HG03097 (cell line): ENCODE results near the gene ACTMAP.
"Not testable (repeated sequence)": the region's sequence is repeated elsewhere in the genome, so short reads cannot be mapped to it uniquely, and the experiment has no call there.

Experiments
- ATAC-seq: cut with Tn5 transposase; IDR thresholded peaks from one replicate; pipeline ENCODE4 v1.9.1; 2021; ENCODE audit not compliant: unreplicated experiment, low FRiP score

The ACTMAP gene

DNA sequence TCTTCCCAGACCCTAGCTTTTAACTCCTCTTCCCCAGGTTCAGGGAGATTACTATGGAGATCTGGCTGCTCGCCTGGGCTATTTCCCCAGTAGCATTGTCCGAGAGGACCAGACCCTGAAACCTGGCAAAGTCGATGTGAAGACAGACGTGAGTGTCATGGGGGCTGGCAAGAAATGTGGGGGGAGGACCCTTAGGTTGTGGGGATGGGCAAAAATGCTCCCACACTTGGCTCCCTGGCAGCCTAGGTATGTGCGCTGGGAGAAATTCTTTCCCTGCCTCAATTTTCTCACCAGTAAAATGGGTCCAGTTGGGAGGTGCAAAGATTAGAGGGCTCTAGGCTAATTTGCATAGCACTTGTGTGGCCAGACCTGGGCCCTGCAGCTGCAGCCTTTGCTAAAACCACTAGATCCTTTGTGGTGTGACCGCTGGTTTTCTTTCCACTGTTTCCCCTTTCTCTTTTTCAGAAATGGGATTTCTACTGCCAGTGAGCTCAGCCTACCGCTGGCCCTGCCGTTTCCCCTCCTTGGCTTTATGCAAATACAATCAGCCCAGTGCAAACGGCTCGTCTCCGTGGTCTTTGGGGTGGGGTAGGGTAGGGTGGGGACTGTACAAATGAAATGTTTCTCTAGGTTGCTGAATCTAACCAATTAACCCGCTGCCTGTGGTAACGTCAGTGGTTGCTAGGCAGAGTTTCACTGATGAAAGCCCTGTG lies 26.8 kb upstream of the ACTMAP start:
- peak; percentile 53 for ATAC-seq

GRCh38 chr19:40776364-40776763 lies 26.1 kb upstream of the ACTMAP start:
- ATAC-seq = no peak

DNA sequence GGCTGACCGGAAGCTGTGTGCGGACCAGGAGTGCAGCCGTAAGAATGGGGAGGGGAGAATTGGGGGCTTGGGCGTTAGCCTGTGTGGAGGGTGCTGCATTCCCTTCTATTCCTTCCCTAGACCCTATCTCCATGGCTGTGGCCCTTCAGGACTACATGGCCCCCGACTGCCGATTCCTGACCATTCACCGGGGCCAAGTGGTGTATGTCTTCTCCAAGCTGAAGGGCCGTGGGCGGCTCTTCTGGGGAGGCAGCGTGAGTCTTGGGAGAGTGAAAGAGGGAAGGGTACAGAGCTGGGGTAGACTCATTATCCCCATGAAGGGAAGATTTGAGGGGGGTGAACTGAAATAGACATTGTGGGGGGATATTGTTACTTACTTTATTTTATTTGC lies 25.4 kb upstream of the ACTMAP start:
- ATAC-seq = no peak

DNA sequence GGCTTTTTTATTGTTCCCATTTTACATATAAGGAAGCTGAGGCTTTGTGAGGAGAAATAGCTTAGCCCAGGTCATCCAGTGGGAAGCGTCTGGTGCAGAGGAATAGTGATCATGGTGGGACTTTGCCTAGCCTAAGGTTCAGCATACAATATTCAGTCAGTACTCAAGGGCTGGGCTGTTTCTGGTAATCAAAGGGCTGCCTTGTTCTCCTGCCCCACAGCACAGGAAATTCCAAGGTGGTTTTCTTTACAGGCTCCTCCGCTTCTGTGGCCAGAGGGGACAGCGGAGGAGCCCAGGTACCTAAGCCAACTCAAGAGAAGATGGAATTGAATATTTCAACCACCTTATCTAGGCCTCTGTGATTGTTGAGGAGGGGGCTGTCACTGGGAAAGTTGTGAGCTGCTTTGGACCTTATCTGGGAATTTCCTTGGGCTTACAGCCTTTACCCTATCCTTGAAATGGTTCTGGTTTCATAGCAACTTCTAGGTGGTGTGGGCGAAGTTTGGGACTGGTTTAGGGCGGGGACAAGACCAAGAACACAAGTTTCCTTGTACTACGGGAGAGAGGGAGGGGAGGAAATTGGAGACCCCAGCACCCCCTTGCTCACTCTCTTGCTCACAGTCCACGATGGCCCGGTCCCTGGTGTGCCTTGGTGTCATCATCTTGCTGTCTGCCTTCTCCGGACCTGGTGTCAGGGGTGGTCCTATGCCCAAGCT lies 24.8 kb upstream of the ACTMAP start, which contains the start of gene MIA:
MIA (plus strand) TSS at position 606 of the 716 bp plus-strand sequence; CDS start at position 628, 22 bp downstream.
- ATAC-seq = no peak

GRCh38 chr19:40771101-40771862 lies 21.0 kb upstream of the ACTMAP start:
- not testable (repeated sequence) for ATAC-seq

DNA sequence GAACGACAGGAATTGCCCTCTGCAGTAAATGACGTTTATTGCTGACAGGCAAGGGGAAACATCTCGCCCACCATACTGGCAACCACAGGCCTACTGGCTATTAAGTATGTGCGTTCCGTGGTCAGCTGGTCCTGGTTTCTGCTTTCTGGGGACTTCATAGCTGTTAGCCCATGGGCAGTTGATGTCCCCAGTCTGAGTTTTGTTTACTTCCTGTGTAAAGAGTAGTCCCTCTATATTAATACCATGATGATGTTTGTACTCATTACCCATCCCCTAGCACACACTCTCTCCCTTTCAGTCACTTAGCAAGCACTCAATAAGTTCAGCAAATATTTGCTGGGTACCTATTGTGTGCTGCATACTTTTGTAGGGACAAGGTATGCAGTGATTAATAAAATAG lies 18.6 kb upstream of the ACTMAP start:
- no peak for ATAC-seq

- not testable (repeated sequence) for ATAC-seq
These were observed 16.1 kb upstream of the ACTMAP start for GRCh38 chr19:40766385-40766784.

DNA sequence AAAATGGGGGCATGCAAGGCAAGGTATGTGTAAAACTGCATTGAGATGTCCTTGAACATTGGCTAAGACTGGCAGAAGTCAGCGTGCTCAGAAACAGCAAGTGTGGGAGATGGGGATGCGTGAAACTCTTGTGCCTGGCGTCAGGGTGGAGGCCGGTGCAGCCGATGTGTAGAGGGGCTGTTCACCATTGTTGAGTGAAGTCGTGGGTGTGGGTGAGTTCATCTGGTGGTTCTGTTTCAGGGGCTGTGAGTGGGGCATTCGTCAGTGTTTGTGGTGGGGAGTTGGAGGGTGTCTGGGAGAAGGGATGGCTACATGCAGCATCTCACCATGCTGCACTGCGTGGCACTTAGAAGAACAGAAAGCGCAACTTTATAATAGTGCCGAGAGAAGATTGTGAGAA lies 13.7 kb upstream of the ACTMAP start:
- no peak for ATAC-seq

DNA sequence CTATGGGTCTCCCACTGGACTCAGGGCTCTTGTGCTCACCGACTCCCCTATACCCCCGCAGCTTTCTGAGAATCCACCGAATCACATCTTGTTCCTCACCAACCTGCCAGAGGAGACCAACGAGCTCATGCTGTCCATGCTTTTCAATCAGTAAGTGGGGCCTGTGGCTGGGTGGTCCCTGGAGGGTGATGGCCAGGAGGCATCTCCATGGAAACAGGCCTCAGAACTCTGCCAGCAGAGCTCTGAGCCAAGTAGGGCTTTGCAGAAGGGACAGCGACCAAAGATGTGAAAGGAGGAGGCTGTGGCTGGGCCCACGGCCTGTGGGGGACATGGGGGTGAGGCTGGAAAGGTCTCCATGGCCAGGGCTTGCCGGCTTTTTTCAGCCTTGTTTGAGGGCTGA lies 13.2 kb upstream of the ACTMAP start:
- no peak for ATAC-seq

DNA sequence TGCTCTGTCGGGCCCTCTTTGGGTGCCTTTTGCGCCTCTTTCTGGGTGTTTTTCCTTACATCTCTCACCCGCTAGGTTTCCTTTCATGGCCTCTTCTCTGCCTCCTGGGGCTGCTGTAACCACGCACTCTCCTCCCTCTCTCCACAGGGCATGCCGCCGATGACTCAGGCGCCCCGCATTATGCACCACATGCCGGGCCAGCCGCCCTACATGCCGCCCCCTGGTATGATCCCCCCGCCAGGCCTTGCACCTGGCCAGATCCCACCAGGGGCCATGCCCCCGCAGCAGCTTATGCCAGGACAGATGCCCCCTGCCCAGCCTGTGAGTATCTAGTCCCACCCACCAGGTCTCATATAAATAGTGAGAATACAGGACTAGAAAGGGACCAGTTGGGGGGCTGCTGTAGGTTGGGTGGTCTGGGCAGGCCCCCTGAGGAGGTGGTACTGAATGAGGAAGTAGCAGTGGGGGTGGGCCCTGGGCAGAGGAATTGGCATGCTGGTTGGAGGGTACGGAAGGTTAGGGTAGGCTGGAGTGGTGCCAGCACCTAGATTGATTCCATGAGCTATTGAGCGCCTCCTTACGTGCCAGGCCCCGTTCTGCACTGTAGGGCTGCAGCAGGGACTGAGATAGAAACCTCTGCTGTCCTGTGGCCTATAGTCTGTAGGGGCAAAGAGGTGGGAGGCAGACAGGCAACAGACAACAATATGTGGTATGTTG lies 12.6 kb upstream of the ACTMAP start:
- no peak for ATAC-seq

- no peak for ATAC-seq
These were observed 9.1 kb upstream of the ACTMAP start for GRCh38 chr19:40759352-40759751.

GRCh38 chr19:40758491-40758890 lies 8.2 kb upstream of the ACTMAP start:
- no peak for ATAC-seq

DNA sequence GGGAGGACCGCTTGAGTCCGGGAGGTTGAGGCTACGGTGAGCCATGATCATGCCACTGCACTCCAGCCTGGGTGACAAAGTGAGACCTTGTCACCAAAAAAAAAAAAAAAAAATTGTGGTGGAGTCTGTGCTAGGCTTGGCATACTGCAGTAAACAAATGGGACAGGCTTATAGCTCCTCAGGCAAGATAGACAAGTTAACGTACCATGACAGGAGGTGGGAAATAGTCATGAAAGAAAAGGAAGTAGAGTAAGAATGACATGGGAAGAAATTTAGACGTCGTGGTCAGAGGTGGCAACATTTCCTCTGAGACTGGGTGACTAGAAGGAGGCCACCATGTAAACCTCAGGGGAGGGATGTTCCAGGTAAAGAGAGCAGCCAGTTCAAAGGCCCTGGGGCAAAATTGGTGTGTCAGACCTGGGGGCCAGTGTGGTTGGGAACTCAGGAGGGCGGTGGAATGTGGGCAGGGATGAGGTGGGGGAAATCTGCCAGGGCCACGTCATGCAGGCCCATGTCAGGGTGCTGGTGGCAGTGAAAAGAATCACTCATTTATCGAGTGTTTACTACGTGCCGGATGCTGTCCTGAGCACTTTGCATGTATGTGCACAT lies 6.3 kb upstream of the ACTMAP start:
- no peak for ATAC-seq

DNA sequence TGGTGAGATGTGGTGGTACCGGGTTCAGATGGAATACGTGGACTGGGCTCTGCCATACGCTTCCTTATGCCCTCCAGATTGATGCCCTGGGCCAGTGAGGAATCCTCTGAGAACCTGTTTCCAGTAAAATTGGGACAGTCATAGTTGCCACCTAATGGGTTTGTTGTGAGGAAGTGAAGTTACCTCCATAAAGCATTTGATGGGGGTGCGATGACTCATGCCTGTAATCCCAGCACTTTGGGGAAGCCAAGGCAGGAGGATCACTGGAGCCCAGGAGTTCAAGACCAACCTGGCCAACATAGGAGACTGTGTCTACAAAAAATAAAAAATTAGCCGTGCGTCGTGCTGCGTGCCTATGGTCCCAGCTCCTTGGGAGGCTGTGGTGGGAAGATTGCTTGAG lies 5.5 kb upstream of the ACTMAP start:
- no peak for ATAC-seq

DNA sequence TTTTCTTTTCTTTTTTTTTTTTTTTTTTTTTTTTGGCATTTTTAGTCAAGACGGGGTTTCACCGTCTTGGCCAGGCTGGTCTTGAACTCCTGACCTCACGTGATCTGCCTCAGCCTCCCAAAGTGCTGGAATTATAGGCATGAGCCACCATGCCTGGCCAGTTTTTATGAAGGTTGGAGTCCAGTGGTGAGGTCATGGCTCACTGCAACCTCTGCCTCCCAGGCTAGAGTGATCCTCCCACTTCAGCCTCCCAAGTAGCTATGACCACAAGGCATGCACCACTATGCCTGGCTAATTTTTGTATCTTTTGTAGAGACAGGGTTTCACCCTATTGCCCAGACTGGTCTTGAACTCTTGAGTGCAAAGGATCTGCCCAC lies 5.0 kb upstream of the ACTMAP start:
- ATAC-seq = no peak

DNA sequence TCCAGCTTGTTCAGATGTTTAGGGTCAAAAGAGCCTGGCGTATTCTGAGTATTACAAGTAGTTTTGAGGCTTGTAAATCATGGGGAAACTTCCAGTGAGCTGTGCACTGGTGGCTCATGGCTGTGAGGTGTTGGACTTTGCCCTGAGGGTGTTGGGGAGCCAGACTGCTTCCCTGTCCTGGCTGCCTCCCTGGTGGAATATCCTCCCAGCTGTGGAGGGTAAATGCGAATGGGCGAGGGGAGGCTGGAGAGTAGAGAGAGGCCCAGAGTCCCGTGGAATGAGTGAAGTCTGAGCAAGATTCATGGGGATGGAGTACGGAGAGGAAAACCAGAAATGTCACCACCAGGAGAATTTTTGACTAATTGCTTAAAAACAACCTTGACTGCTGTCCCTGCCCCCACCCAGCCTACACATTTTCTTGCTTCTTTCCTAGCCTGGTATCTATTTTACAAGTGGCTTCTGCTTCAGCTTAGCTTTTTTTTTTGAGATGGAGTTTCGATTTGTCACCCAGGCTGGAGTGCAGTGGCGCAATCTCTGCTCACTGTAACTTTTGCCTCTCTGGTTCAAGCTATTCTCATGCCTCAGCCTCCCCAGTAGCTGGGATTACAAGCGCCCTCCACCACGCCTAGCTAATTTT lies 4.5 kb upstream of the ACTMAP start:
- no peak for ATAC-seq

DNA sequence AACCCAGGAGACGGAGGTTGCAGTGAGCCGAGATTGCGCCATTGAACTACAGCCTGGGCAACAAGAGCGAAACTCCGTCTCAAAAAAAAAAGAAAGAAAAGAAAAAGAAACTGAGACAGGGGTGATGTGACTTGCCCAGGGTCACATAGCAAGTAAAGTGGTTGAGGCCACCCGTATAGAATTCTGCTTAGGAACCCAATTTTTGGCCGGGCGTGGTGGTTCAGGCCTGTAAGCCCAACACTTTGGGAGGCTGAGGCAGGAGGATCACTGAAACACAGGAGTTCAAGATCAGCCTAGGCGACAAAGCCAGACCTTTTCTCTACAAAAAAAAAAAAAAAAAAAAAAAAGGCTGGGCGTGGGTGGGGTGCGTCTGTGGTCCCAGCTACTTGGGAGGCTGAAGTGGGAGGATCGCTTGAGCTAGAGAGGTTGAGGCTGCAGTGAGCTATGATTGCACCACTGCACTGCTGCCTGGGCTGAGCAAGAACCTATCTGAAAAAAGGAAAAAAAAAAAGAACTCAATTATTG lies 2.0 kb upstream of the ACTMAP start:
- no peak for ATAC-seq

DNA sequence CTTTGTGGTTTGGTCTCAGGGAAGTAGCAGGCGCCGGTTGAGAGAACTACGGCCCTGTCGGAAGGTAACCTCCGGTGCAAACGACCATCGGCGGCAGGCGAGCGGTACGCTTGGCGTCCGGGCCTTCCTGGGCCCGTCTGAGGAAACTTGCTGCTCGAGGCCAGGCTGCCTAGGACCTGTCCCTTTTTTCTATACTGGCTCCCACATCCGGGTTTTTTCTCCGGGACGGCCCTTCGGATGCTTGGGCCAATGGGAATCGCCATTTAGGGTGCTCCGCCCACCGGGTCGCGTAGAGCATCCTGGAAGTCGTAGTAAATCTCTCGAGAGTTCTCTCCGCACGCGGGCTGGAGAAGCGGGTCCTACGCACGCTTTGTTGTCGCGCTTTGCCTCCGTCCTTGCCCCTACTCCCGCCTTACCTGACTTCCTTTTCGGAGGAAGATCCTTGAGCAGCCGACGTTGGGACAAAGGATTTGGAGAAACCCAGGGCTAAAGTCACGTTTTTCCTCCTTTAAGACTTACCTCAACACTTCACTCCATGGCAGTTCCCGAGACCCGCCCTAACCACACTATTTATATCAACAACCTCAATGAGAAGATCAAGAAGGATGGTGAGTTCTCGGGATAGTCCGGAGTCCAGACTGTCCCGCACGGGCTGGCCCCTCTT lies 729 bp upstream of the ACTMAP start, which contains the start of gene SNRPA:
SNRPA (plus strand) TSS at position 330 of the 664 bp plus-strand sequence; CDS start at position 536, 206 bp downstream.
- peak; percentile 57 for ATAC-seq

- ATAC-seq = no peak
These were observed 2.7 kb downstream of the ACTMAP start for GRCh38 chr19:40747536-40747935.
